Activated naive CD8-positive, alpha-beta T cell treated with anti-CD3 and anti-CD28 coated beads, Interleukin-2, amount 50 U/mL, for 24 hours (primary cell): ENCODE measurements around the gene RUSC1.

ENCODE experiments used
- ATAC-seq: fragments of 150-1000 bp; cut with Tn5 transposase; one replicate; pipeline ENCODE4 v1.10.0; 2021
- DNase-seq: peaks from one replicate; pipeline ENCODE4 v3.0.0; 2021
- H3K27ac Mint-ChIP-seq: one replicate; pipeline ENCODE4 v1.8.0; 2021; ENCODE audit warnings: mild to moderate bottlenecking, mixed read lengths
- H3K27me3 Mint-ChIP-seq: one replicate; pipeline ENCODE4 v1.8.0; 2021; ENCODE audit warnings: mixed read lengths
- H3K36me3 Mint-ChIP-seq: one replicate; pipeline ENCODE4 v1.8.0; 2021; ENCODE audit warnings: low read depth, mixed read lengths
- H3K4me1 Mint-ChIP-seq: one replicate; pipeline ENCODE4 v1.8.0; 2021; ENCODE audit warnings: mixed read lengths
- H3K4me3 Mint-ChIP-seq: one replicate; pipeline ENCODE4 v1.8.0; 2021; ENCODE audit warnings: mild to moderate bottlenecking, moderate library complexity, mixed read lengths
- H3K9me3 Mint-ChIP-seq: one replicate; pipeline ENCODE4 v1.8.0; 2021; ENCODE audit warnings: mixed read lengths

The RUSC1 gene

DNA sequence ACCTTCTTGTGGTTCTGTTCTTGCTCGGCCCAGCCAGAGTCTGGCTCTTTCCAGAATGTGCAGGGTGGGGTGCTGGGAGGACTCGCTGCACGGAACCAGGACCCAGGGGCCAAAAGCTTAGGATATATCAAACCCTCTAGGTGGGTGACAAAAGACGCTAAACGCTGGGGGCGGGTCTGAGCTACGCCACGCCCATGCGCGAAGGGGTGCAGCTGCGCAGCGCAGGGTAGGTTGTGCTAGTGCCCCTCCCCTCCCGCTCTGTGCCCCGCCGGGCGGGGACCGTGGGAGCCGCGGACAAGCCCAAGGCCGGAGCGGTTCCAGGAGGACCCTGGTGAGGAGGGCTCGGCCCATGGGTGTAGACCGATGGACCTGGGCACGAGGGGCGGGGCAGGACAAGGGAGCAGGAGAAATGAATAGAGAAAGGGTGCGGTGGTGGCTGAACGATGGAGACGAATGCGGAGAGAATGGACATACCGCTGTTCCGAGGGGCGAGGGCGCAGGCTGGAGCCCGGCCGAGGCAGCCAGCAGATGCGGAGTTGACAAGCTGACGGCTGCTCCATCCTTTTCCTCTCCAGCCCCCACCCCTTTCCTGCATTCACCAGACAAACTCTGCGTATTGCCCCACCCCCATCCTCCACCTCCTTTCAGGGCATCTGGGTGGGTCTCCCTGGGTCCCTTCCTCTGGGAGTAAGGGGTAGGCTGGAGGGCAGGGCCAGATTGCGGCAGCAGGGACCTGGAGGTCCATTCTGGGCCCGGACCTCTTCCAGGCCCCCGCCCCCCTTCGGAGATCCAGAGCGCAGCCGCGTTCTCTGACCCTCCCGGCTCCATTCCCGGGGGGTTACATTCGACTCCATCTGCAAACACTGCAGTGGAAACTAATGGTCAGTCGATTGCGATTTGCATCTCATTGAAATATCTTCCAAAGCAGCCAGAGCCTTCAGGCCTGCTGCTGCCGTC is at the start of gene RUSC1:
RUSC1 (plus strand) TSS at position 234 of the 957 bp plus-strand sequence. CDS start 880 bp downstream, outside the sequence.
- Mint-ChIP-seq H3K4me3 (peak within 1 kb of the TSS; percentile 48), H3K36me3 (peaks cover 26% of the 10 kb centered on the region), H3K4me1 (peaks cover 30% of the 10 kb centered on the region), H3K27me3 (no peaks in the 10 kb centered on the region), H3K9me3 (no peaks in the 10 kb centered on the region), H3K27ac (no peak within 1 kb of the TSS)
- ATAC-seq (peak; percentile 27), DNase-seq (peak; percentile 81)

GRCh38 chr1:155272466-155273342 is 48.0 kb upstream of the RUSC1 start:
- peak; percentile 27 for ATAC-seq
- Mint-ChIP-seq H3K4me3 (peak overlapping the region; percentile 97), H3K27me3 (no peaks in the 10 kb centered on the region), H3K36me3 (peaks cover 43% of the 10 kb centered on the region), H3K4me1 (peaks cover 43% of the 10 kb centered on the region), H3K27ac (peak overlapping the region; percentile 92), H3K9me3 (no peaks in the 10 kb centered on the region)
- DNase-seq, result no peak

DNA sequence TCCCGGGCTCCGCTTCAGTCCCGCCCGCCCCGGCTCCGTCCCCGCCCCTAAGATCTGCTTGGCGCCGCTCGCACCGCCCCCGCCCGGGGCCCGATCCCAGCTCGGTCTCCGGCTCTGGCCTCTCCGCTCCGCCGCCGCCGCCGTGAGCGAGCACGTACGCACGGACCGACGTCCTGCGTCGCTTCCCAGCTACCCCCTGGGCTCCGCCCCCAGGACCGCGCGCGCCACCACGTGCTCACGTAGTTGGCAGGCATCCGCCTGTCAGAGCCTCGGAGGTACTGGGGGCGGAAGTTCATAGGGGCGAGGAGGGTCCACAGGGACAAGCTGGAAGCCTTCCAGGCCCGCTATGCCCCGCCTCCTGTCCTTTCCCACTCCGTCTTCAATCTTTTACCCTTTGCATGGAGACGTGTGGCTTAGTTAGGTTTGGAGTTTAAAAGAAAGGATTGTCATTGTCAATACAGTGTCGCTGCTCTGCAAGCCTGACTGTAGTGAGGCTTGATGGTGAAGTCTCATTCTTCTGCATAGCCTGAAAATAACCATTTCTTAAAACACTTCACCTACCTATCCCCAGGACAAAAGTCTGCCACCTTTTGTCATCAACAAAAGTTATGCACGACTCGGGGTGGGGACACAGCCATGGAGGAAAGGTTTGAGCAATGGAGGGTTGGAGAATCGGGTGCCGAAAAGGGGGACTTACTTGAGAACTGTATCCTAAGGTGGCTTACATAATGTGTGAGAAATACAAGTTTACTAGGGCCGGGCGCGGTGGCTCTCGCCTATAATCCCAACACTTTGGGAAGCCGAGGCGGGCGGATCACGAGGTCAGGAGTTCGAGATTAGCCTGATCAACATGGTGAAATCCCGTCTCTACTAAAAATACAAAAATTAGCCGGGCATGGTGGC is 47.1 kb upstream of the RUSC1 start, which contains the start of gene CLK2:
CLK2 (minus strand) TSS at position 162 of the 903 bp plus-strand sequence. CDS start 2,527 bp downstream, outside the sequence.
- H3K27me3 Mint-ChIP-seq, result no peaks in the 10 kb centered on the region
- no peaks in the 10 kb centered on the region for H3K9me3 Mint-ChIP-seq
- peak within 1 kb of the TSS; percentile 97 for H3K4me3 Mint-ChIP-seq
- H3K27ac Mint-ChIP-seq, result peak within 1 kb of the TSS; percentile 92
- peaks cover 36% of the 10 kb centered on the region for H3K36me3 Mint-ChIP-seq
- peaks cover 44% of the 10 kb centered on the region for H3K4me1 Mint-ChIP-seq
- DNase-seq, result peak; percentile 99
- peak; percentile 91 for ATAC-seq

DNA sequence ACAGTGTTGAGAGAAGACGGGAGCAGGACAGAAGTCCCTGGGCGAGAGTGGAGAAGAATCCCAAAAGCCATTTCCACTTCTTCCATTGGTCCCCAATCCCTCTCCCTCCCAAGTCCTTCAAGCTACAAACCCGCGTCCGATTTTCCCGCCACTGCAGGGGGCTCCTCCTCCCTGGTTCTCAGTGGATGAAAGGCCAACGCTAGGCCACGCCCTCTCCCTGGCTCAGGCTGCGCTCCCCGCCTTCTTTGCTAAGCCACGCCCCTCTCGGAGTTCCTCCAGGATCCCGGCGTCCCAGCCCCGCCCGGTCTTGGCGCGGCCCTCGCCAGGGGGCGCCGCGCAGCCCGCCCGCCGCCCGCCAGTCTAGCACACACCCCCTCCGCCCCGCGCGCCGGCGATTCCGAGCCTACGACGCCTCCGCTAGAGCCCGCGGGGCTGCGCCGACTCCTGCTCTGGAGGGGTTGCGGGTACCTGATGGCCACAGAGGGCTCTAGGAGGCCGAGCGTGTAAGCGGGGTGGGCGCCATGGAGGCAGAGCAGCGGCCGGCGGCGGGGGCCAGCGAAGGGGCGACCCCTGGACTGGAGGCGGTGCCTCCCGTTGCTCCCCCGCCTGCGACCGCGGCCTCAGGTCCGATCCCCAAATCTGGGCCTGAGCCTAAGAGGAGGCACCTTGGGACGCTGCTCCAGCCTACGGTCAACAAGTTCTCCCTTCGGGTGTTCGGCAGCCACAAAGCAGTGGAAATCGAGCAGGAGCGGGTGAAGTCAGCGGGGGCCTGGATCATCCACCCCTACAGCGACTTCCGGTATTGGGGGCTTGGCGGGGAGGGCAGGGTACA is 43.4 kb upstream of the RUSC1 start, which contains the start of gene HCN3:
HCN3 (plus strand) TSS at position 394 of the 832 bp plus-strand sequence; CDS start at position 522, 128 bp downstream.
- peaks cover 34% of the 10 kb centered on the region for H3K4me1 Mint-ChIP-seq
- H3K9me3 Mint-ChIP-seq, result no peaks in the 10 kb centered on the region
- H3K36me3 Mint-ChIP-seq, result peaks cover 6% of the 10 kb centered on the region
- H3K4me3 Mint-ChIP-seq, result peak within 1 kb of the TSS; percentile 74
- ATAC-seq (peak; percentile 67), DNase-seq (peak; percentile 98)
- H3K27me3 Mint-ChIP-seq, result no peaks in the 10 kb centered on the region
- H3K27ac Mint-ChIP-seq, result peak within 1 kb of the TSS; percentile 75

GRCh38 chr1:155277902-155278688 is 42.6 kb upstream of the RUSC1 start:
- H3K36me3 Mint-ChIP-seq, result no peaks in the 10 kb centered on the region
- DNase-seq (peak; percentile 80), ATAC-seq (peak; percentile 33)
- H3K4me1 Mint-ChIP-seq, result peaks cover 28% of the 10 kb centered on the region
- no peaks in the 10 kb centered on the region for H3K27me3 Mint-ChIP-seq
- H3K4me3 Mint-ChIP-seq, result peak overlapping the region; percentile 74
- no peaks in the 10 kb centered on the region for H3K9me3 Mint-ChIP-seq
- H3K27ac Mint-ChIP-seq, result no peak overlapping the region

- DNase-seq (no peak), ATAC-seq (no peak)
- no peak overlapping the region for H3K27ac Mint-ChIP-seq
- no peaks in the 10 kb centered on the region for H3K9me3 Mint-ChIP-seq
- H3K4me3 Mint-ChIP-seq, result peak overlapping the region; percentile 74
- peaks cover 25% of the 10 kb centered on the region for H3K4me1 Mint-ChIP-seq
- no peaks in the 10 kb centered on the region for H3K27me3 Mint-ChIP-seq
- H3K36me3 Mint-ChIP-seq, result no peaks in the 10 kb centered on the region
These were observed 42.0 kb upstream of the RUSC1 start for GRCh38 chr1:155278689-155279160.

DNA sequence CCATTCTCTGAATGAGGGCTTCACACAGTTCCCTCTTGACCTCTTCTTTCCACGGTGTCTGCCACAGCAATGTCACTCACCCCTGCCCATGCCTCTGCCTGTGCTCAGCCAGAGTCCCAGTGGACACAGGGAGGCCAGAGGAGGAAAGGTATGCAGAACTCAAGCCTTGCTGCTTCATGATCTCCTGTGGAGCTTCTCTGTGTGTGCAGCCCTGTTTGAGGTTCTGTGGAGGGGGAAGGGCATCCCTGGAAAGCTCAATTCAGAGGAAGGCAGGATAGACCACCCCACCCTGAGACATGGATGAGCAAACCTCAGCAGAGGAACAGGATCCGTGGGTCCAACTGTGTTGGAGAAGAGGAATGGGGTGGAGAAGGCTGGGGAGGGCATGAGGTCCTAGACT is 41.4 kb upstream of the RUSC1 start:
- Mint-ChIP-seq H3K4me1 (peaks cover 23% of the 10 kb centered on the region), H3K36me3 (no peaks in the 10 kb centered on the region), H3K4me3 (no peak overlapping the region), H3K9me3 (no peaks in the 10 kb centered on the region), H3K27ac (no peak overlapping the region), H3K27me3 (no peaks in the 10 kb centered on the region)
- DNase-seq (no peak), ATAC-seq (no peak)

DNA sequence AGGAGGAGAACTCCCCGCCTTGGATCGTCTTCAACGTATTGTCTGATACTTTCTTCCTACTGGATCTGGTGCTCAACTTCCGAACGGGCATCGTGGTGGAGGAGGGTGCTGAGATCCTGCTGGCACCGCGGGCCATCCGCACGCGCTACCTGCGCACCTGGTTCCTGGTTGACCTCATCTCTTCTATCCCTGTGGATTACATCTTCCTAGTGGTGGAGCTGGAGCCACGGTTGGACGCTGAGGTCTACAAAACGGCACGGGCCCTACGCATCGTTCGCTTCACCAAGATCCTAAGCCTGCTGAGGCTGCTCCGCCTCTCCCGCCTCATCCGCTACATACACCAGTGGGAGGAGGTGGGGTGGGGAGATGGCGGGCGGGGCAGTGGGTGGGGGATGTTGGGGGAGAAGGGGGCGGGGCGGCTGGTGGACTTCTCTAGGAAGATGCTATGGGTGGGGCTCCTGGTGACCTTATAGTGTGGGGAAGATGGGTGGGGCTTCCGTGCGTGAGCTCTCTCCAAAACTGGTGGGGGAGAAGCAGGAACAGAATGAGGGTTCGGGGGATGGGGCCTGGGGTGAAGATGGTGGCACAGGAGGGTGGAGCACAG is 38.1 kb upstream of the RUSC1 start:
- H3K27ac Mint-ChIP-seq, result no peak overlapping the region
- peaks cover 7% of the 10 kb centered on the region for H3K4me1 Mint-ChIP-seq
- ATAC-seq, result no peak
- no peaks in the 10 kb centered on the region for H3K9me3 Mint-ChIP-seq
- no peak overlapping the region for H3K4me3 Mint-ChIP-seq
- no peaks in the 10 kb centered on the region for H3K27me3 Mint-ChIP-seq
- no peaks in the 10 kb centered on the region for H3K36me3 Mint-ChIP-seq
- no peak for DNase-seq

DNA sequence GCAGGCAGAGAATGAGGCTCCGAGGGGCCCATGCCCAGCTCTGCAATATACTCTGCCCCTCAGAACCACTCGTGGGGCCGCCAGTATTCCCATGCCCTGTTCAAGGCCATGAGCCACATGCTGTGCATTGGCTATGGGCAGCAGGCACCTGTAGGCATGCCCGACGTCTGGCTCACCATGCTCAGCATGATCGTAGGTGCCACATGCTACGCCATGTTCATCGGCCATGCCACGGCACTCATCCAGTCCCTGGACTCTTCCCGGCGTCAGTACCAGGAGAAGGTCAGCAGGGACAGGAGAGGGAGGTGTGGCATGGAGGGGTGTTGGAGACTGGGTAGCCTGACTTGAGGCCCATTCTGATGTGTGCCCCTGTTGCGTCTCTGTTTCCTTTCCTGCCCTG is 36.2 kb upstream of the RUSC1 start:
- H3K27ac Mint-ChIP-seq, result no peak overlapping the region
- H3K9me3 Mint-ChIP-seq, result no peaks in the 10 kb centered on the region
- no peaks in the 10 kb centered on the region for H3K36me3 Mint-ChIP-seq
- H3K27me3 Mint-ChIP-seq, result no peaks in the 10 kb centered on the region
- no peak overlapping the region for H3K4me3 Mint-ChIP-seq
- H3K4me1 Mint-ChIP-seq, result peaks cover 2% of the 10 kb centered on the region
- no peak for ATAC-seq
- no peak for DNase-seq

DNA sequence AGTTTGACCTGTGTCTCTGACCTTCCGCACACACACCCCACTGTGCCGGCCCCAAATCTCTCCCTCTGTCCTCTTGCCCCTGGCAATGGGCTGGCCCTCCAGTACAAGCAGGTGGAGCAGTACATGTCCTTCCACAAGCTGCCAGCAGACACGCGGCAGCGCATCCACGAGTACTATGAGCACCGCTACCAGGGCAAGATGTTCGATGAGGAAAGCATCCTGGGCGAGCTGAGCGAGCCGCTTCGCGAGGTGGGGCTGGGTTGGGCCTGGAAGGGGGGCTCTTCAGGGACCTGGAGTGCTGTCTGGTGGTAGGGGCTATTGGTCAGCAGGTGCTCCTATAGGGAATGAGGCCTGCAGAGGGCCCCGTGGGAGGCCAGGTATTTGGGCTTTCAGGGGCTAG is 35.6 kb upstream of the RUSC1 start:
- no peak for DNase-seq
- Mint-ChIP-seq H3K9me3 (no peaks in the 10 kb centered on the region), H3K36me3 (no peaks in the 10 kb centered on the region), H3K4me3 (no peak overlapping the region), H3K4me1 (no peaks in the 10 kb centered on the region), H3K27me3 (no peaks in the 10 kb centered on the region), H3K27ac (no peak overlapping the region)
- ATAC-seq, result no peak

DNA sequence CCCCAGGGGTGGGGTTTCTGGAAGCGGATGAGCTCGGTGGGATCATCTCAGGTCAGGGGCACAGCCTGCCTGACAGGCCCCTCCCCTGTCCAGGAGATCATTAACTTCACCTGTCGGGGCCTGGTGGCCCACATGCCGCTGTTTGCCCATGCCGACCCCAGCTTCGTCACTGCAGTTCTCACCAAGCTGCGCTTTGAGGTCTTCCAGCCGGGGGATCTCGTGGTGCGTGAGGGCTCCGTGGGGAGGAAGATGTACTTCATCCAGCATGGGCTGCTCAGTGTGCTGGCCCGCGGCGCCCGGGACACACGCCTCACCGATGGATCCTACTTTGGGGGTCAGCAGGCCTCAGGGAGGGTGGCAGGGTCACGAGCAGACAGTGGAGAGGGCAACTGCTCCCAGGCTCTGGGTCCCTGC is 35.1 kb upstream of the RUSC1 start:
- H3K4me1 Mint-ChIP-seq, result no peaks in the 10 kb centered on the region
- H3K36me3 Mint-ChIP-seq, result no peaks in the 10 kb centered on the region
- H3K4me3 Mint-ChIP-seq, result no peak overlapping the region
- ATAC-seq, result no peak
- H3K27me3 Mint-ChIP-seq, result peaks cover 4% of the 10 kb centered on the region
- no peak overlapping the region for H3K27ac Mint-ChIP-seq
- DNase-seq, result no peak
- no peaks in the 10 kb centered on the region for H3K9me3 Mint-ChIP-seq

- Mint-ChIP-seq H3K4me3 (no peak overlapping the region), H3K9me3 (no peaks in the 10 kb centered on the region), H3K27me3 (peaks cover 4% of the 10 kb centered on the region), H3K27ac (no peak overlapping the region), H3K4me1 (no peaks in the 10 kb centered on the region), H3K36me3 (no peaks in the 10 kb centered on the region)
- DNase-seq (no peak), ATAC-seq (no peak)
These were observed 34.1 kb upstream of the RUSC1 start for GRCh38 chr1:155286544-155286943.
